Activated CD8-positive, alpha-beta memory T cell treated with anti-CD3 and anti-CD28 coated beads for 48 hours (primary cell): ENCODE data around the gene NME2.
A peak's percentile ranks its signal among the peaks of the same experiment; 100 is the strongest.
"Not testable (repeated sequence)": the region's sequence is repeated elsewhere in the genome, so short reads cannot be mapped to it uniquely, and the experiment has no call there.

Source experiments
- DNase-seq, 3 experiments: peaks; one replicate each; pipeline ENCODE4 v3.0.0-alpha.2; 2020; ENCODE audit warnings: low read depth in 2 of 3, low spot score in 2 of 3

Gene NME2

GRCh38 chr17:51152766-51153209, 13.4 kb upstream of the NME2 start:
- no peak for DNase-seq

- peak; percentile 96 to 99 (median 99) for DNase-seq
Measured at GRCh38 chr17:51153210-51154072, 12.8 kb upstream of the NME2 start, which contains the start of gene NME1. Gene NME1, plus strand, starts transcription at chr17:51153559. Its CDS starts 2,096 bp downstream, at chr17:51155655.

- DNase-seq = no peak
Measured at GRCh38 chr17:51154176-51154575, 12.0 kb upstream of the NME2 start.

- DNase-seq = no peak
Measured at GRCh38 chr17:51155416-51155815, 10.8 kb upstream of the NME2 start.

- DNase-seq = no peak
Measured at GRCh38 chr17:51159604-51160003, 6.6 kb upstream of the NME2 start.

GRCh38 chr17:51161541-51161940, 4.7 kb upstream of the NME2 start:
- DNase-seq = no peak

GRCh38 chr17:51164911-51165679, 1.1 kb upstream of the NME2 start:
- no peak for DNase-seq

- no peak for DNase-seq
Measured at GRCh38 chr17:51165680-51166197, 472 bp upstream of the NME2 start.

- peak; percentile 56 to 68 (median 63) for DNase-seq
Measured at GRCh38 chr17:51166987-51167931, 1.0 kb downstream of the NME2 start.

- no peak for DNase-seq
Measured at GRCh38 chr17:51169340-51169739, 3.1 kb downstream of the NME2 start.

- no peak for DNase-seq
Measured at GRCh38 chr17:51170736-51171135, 4.5 kb downstream of the NME2 start.

GRCh38 chr17:51172030-51172429, 5.8 kb downstream of the NME2 start:
- not testable (repeated sequence) for DNase-seq

GRCh38 chr17:51180486-51180885, 14.3 kb downstream of the NME2 start:
- DNase-seq = no peak

GRCh38 chr17:51184124-51184523, 17.9 kb downstream of the NME2 start:
- DNase-seq = no peak

- DNase-seq = no peak
Measured at GRCh38 chr17:51185763-51186332, 19.6 kb downstream of the NME2 start.

- DNase-seq = no peak
Measured at GRCh38 chr17:51188271-51188833, 22.1 kb downstream of the NME2 start.

- no peak for DNase-seq
Measured at GRCh38 chr17:51189162-51189561, 23.0 kb downstream of the NME2 start.

GRCh38 chr17:51189628-51190027, 23.4 kb downstream of the NME2 start:
- DNase-seq = no peak

GRCh38 chr17:51191895-51192294, 25.7 kb downstream of the NME2 start:
- DNase-seq = no peak

- no peak for DNase-seq
Measured at GRCh38 chr17:51197754-51198153, 31.5 kb downstream of the NME2 start.
